Gastroesophageal sphincter (tissue), 3 donors: Measurements from ENCODE around the gene RUSC1.

Experiments
- EP300 ChIP-seq: sonication (generic); formaldehyde crosslinking; IDR thresholded peaks from one replicate; pipeline ENCODE4 v1.6.1; 2017; ENCODE audit warnings: antibody characterized with exemption, mild to moderate bottlenecking
- POLR2A ChIP-seq, 2 donors: fragments of 450-650 bp; IDR thresholded peaks; one replicate each; pipeline ENCODE4 v1.6.1; 2017; ENCODE audit warnings: antibody characterized with exemption in 2 of 2, mild to moderate bottlenecking in 2 of 2, moderate library complexity in 1 of 2
- POLR2AphosphoS5 ChIP-seq: sonication (generic); formaldehyde crosslinking; IDR thresholded peaks from one replicate; pipeline ENCODE4 v1.6.1; 2017; ENCODE audit warnings: antibody characterized with exemption
- TF ChIP-seq, protein P1 (sequence below), 4 experiments: fragments of 200-600 bp in 2 of 4; fragments of 450-650 bp in 2 of 4; sonication (generic) in 1 of 4; IDR thresholded peaks; one replicate each; pipeline ENCODE4 v1.5.1; 2017 to 2019; ENCODE audit warnings: antibody characterized with exemption in 4 of 4, mild to moderate bottlenecking in 2 of 4, moderate library complexity in 2 of 4

DNA sequence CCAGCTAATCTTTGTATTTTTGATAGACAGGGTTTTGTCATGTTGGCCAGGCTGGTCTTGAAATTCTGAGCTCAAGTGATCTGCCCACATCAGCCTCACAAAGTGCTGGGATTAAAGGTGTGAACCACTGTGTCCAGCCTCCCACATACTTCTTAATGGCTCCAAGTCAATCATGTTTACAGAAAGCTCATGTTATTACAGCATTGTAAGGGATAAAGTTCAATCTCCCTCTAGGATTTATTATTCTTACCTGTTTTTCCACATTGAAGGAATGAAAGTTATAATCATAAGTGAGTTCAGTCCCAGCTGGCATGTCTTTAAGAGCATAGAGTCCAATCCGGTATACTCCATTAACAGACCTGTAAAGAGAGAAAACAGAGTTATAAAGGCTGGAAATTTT is 39.4 kb downstream of the RUSC1 start:
- TF ChIP-seq POLR2A (IDR thresholded peaks at IDR 0.05) (no peak), POLR2AphosphoS5 (no peak), EP300 (no peak)
- TF ChIP-seq, protein P1, sequence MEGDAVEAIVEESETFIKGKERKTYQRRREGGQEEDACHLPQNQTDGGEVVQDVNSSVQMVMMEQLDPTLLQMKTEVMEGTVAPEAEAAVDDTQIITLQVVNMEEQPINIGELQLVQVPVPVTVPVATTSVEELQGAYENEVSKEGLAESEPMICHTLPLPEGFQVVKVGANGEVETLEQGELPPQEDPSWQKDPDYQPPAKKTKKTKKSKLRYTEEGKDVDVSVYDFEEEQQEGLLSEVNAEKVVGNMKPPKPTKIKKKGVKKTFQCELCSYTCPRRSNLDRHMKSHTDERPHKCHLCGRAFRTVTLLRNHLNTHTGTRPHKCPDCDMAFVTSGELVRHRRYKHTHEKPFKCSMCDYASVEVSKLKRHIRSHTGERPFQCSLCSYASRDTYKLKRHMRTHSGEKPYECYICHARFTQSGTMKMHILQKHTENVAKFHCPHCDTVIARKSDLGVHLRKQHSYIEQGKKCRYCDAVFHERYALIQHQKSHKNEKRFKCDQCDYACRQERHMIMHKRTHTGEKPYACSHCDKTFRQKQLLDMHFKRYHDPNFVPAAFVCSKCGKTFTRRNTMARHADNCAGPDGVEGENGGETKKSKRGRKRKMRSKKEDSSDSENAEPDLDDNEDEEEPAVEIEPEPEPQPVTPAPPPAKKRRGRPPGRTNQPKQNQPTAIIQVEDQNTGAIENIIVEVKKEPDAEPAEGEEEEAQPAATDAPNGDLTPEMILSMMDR (IDR thresholded peaks at IDR 0.05), result no peak
